ENCODE data around the gene DNAH12.

DNA sequence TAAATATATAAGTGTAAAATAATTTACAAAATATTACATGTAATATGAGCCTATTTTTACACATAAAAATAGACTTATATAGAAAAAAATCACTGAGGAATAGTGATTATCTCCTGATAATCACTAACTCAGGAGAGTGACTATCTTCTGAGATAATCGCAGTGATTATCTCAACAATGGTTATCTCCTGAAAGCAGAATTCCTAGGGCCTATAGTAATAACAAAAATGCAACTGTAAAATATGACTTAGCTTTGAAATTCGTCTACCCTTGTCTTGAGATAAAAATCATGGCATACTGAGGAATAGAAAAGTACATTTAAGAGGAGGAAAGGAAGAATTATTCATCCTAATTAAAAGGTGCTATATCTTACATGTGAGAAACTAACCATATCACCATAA is 134.7 kb downstream of the DNAH12 start:
- no peak for TF ChIP-seq POLR2A (IDR thresholded peaks at IDR 0.05; ENCODE audit: low read length)
- TF ChIP-seq GATA1 (IDR thresholded peaks at IDR 0.05; ENCODE audit: low read depth, low read length), result no peak
